HG03196 (cell line): Measurements from ENCODE around the gene OSBPL9.
A peak's percentile ranks its signal among the peaks of the same experiment; 100 is the strongest.
"Not testable (repeated sequence)": the region's sequence is repeated elsewhere in the genome, so short reads cannot be mapped to it uniquely, and the experiment has no call there.

ENCODE experiments used
- ATAC-seq: cut with Tn5 transposase; IDR thresholded peaks from one replicate; pipeline ENCODE4 v1.9.1; 2021; ENCODE audit not compliant: unreplicated experiment

Gene OSBPL9

GRCh38 chr1:51705035-51705434 is 88.1 kb downstream of the OSBPL9 start:
- ATAC-seq, result no peak

- no peak for ATAC-seq
These were observed 92.2 kb downstream of the OSBPL9 start for GRCh38 chr1:51708911-51709760.

GRCh38 chr1:51709951-51710350 is 93.1 kb downstream of the OSBPL9 start:
- no peak for ATAC-seq

- no peak for ATAC-seq
These were observed 95.7 kb downstream of the OSBPL9 start for GRCh38 chr1:51712590-51712989.

- ATAC-seq, result no peak
These were observed 97.6 kb downstream of the OSBPL9 start for GRCh38 chr1:51714374-51715019.

- no peak for ATAC-seq
These were observed 98.5 kb downstream of the OSBPL9 start for GRCh38 chr1:51715369-51715768.

GRCh38 chr1:51716746-51717145 is 99.9 kb downstream of the OSBPL9 start:
- ATAC-seq, result no peak

GRCh38 chr1:51717842-51718241 is 101.0 kb downstream of the OSBPL9 start:
- no peak for ATAC-seq

GRCh38 chr1:51719146-51719545 is 102.3 kb downstream of the OSBPL9 start:
- ATAC-seq, result no peak

- no peak for ATAC-seq
These were observed 107.9 kb downstream of the OSBPL9 start for GRCh38 chr1:51724797-51725196.

- no peak for ATAC-seq
These were observed 109.2 kb downstream of the OSBPL9 start for GRCh38 chr1:51726051-51726450.

GRCh38 chr1:51726544-51727225 is 109.8 kb downstream of the OSBPL9 start:
- ATAC-seq, result no peak

- no peak for ATAC-seq
These were observed 110.5 kb downstream of the OSBPL9 start for GRCh38 chr1:51727366-51727765.

- ATAC-seq, result no peak
These were observed 111.8 kb downstream of the OSBPL9 start for GRCh38 chr1:51728611-51729155.

GRCh38 chr1:51729156-51729823 is 112.4 kb downstream of the OSBPL9 start:
- peak; percentile 92 for ATAC-seq

- peak; percentile 22 for ATAC-seq
These were observed 113.0 kb downstream of the OSBPL9 start for GRCh38 chr1:51729824-51730301.

- ATAC-seq, result no peak
These were observed 115.1 kb downstream of the OSBPL9 start for GRCh38 chr1:51731998-51732397.

GRCh38 chr1:51732701-51733425 is 116.0 kb downstream of the OSBPL9 start:
- ATAC-seq, result no peak

GRCh38 chr1:51733426-51733774 is 116.5 kb downstream of the OSBPL9 start:
- not testable (repeated sequence) for ATAC-seq

GRCh38 chr1:51733793-51734522 is 117.1 kb downstream of the OSBPL9 start:
- no peak for ATAC-seq
